ENCODE results near the gene TRAPPC4.
"Not testable (repeated sequence)": the region's sequence is repeated elsewhere in the genome, so short reads cannot be mapped to it uniquely, and the experiment has no call there.

DNA sequence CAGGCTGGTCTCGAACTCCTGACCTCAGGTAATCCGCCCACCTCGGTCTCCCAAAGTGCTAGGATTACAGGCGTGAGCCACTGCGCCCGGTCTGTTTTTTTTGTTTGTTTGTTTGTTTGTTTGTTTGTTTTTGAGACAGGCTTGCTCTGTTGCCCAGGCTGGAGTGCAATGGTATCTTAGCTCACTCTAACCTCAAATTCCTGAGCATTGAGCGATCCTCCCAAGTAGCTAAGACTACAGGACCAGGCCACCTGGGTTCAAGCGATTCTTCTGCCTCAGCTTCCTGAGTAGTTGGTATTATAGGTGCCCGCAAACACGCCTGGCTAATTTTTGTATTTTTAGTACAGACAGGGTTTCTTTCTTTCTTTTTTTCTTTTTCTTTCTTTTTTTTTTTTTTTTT lies 14.9 kb downstream of the TRAPPC4 start:
- TF ChIP-seq, protein P1, sequence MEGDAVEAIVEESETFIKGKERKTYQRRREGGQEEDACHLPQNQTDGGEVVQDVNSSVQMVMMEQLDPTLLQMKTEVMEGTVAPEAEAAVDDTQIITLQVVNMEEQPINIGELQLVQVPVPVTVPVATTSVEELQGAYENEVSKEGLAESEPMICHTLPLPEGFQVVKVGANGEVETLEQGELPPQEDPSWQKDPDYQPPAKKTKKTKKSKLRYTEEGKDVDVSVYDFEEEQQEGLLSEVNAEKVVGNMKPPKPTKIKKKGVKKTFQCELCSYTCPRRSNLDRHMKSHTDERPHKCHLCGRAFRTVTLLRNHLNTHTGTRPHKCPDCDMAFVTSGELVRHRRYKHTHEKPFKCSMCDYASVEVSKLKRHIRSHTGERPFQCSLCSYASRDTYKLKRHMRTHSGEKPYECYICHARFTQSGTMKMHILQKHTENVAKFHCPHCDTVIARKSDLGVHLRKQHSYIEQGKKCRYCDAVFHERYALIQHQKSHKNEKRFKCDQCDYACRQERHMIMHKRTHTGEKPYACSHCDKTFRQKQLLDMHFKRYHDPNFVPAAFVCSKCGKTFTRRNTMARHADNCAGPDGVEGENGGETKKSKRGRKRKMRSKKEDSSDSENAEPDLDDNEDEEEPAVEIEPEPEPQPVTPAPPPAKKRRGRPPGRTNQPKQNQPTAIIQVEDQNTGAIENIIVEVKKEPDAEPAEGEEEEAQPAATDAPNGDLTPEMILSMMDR (conservative IDR thresholded peaks at IDR 0.05; ENCODE audit: low read depth, low read length): not testable (repeated sequence)
- TF ChIP-seq EZH2 (IDR thresholded peaks at IDR 0.05; ENCODE audit: borderline replicate concordance, low read depth, low read length, poor library complexity, severe bottlenecking): not testable (repeated sequence)

All from A673 (cell line).